Prostate gland (tissue), 2 donors: Measurements from ENCODE around the gene DMBT1.

Experiments used
- CTCF ChIP-seq, 4 experiments: fragments of 200-600 bp in 2 of 4; fragments of 450-650 bp in 2 of 4; sonication (generic) in 2 of 4; IDR thresholded peaks; 1 replicate in 3 of 4; 2 replicates in 1 of 4; pipeline ENCODE4 v1.5.1; 2016 to 2019; ENCODE audit warnings: antibody characterized with exemption in 4 of 4, mild to moderate bottlenecking in 2 of 4, moderate library complexity in 2 of 4
- POLR2A ChIP-seq: fragments of 450-650 bp; IDR thresholded peaks from one replicate; pipeline ENCODE4 v1.6.1; 2016; ENCODE audit warnings: antibody characterized with exemption, mild to moderate bottlenecking

- TF ChIP-seq POLR2A (no peak), CTCF (IDR thresholded peaks at IDR 0.05) (no peak)
Measured at GRCh38 chr10:122659651-122660050, 99.1 kb downstream of the DMBT1 start.
